ENCODE results near the gene MPDU1. TPM values are rescaled to one million over a fixed set of nuclear protein-coding genes. Genes with fewer than 3 reads are reported as not detected.
A peak's percentile ranks its signal among the peaks of the same experiment; 100 is the strongest.

MPDU1 gene
- total and polyA plus RNA-seq, 2 of the 13 experiments (the other 11 are each of a cell fraction or from before 2014, with no cell fraction given), result 112 to 167 TPM

GRCh38 chr17:7544911-7545310, 38.7 kb upstream of the MPDU1 start:
- Histone ChIP-seq H3K4me2 (ENCODE audit: low read depth, low read length) (no peak overlapping the region), H2AFZ (ENCODE audit: low read length) (no peak overlapping the region), H3K36me3 (replicated peaks in 1 of 2; ENCODE audit: control insufficient read depth in 1 of 2, insufficient read depth in 2 of 2, low read length in 2 of 2) (no peaks in the 10 kb centered on the region), H3K79me2 (ENCODE audit: insufficient read depth, low read length) (no peaks in the 10 kb centered on the region), H3K27me3 (ENCODE audit: control insufficient read depth in 1 of 2, insufficient read depth in 2 of 2, low read length in 2 of 2) (peaks cover 0 to 10% of the 10 kb centered on the region in 2 experiments; a peak in 4 of 5 replicates), H3K9ac (ENCODE audit: insufficient read depth, low read depth, low read length) (no peak overlapping the region), H3K9me3 (ENCODE audit: low read length) (no peaks in the 10 kb centered on the region), H3K4me1 (ENCODE audit: insufficient read depth, low read length) (peaks cover 64% of the 10 kb centered on the region), H4K20me1 (ENCODE audit: insufficient read depth, low read length) (no peaks in the 10 kb centered on the region), H3K4me3 (replicated peaks in 1 of 3; ENCODE audit: insufficient read depth in 1 of 3, low read depth in 2 of 3, low read length in 3 of 3) (no peak overlapping the region), H3K27ac (ENCODE audit: extremely low read length, insufficient read depth, low read length) (no peak overlapping the region)
- FAIRE-seq, result no peak
- BruUV-seq (replicated peaks), result no TSS peak
- in situ Hi-C loops (cut with HindIII; ENCODE audit: extremely low pct_ligation_motif_present, low pct_unique_long_range_greater_than_20kb) (no loop called here), intact Hi-C loops (cut with micrococcal nuclease; ENCODE audit: unreplicated experiment) (no loop called here)
- CTCF ChIA-PET (ENCODE audit: low intra/inter-chr PET ratio, low total read pairs), result interaction anchor here (1.3 kb wide), 1 partner anchor 15 kb away, joined by 3 read pairs; no protein-coding TSS in a partner anchor
- TF ChIP-seq NR2F1 (CRISPR knock-in tag; IDR thresholded peaks at IDR 0.05) (no peak), ZBTB34 (CRISPR knock-in tag; IDR thresholded peaks at IDR 0.05) (no peak), PITX1 (CRISPR knock-in tag; IDR thresholded peaks at IDR 0.05) (no peak), ZNF430 (CRISPR knock-in tag; IDR thresholded peaks at IDR 0.05) (no peak), TEAD2 (CRISPR knock-in tag; IDR thresholded peaks at IDR 0.05) (no peak)
- no peak for ATAC-seq
- POLR2A ChIA-PET, result no interaction called here
- DNase-seq (ENCODE audit: low spot score), result no peak
- WGBS (ENCODE audit: low lambda C conversion rate), result 44% methylated on average over 6 of the region's 6 CpGs

- Histone ChIP-seq H3K27me3 (ENCODE audit: control insufficient read depth in 1 of 2, insufficient read depth in 2 of 2, low read length in 2 of 2) (peaks cover 0 to 3% of the 10 kb centered on the region in 2 experiments; a peak in 3 of 5 replicates), H3K4me1 (ENCODE audit: insufficient read depth, low read length) (peaks cover 61% of the 10 kb centered on the region), H3K27ac (ENCODE audit: extremely low read length, insufficient read depth, low read length) (no peak within 1 kb of the TSS), H4K20me1 (ENCODE audit: insufficient read depth, low read length) (no peaks in the 10 kb centered on the region), H3K9me3 (ENCODE audit: low read length) (no peaks in the 10 kb centered on the region), H3K4me3 (replicated peaks in 1 of 3; ENCODE audit: insufficient read depth in 1 of 3, low read depth in 2 of 3, low read length in 3 of 3) (peak within 1 kb of the TSS; percentile 55 to 70 (median 65)), H3K36me3 (replicated peaks in 1 of 2; ENCODE audit: control insufficient read depth in 1 of 2, insufficient read depth in 2 of 2, low read length in 2 of 2) (no peaks in the 10 kb centered on the region), H3K4me2 (ENCODE audit: low read depth, low read length) (peak within 1 kb of the TSS; percentile 65), H2AFZ (ENCODE audit: low read length) (peak within 1 kb of the TSS; percentile 17), H3K9ac (ENCODE audit: insufficient read depth, low read depth, low read length) (peak within 1 kb of the TSS; percentile 23), H3K79me2 (ENCODE audit: insufficient read depth, low read length) (no peaks in the 10 kb centered on the region)
- in situ Hi-C loops (cut with HindIII; ENCODE audit: extremely low pct_ligation_motif_present, low pct_unique_long_range_greater_than_20kb) (no loop called here), intact Hi-C loops (cut with micrococcal nuclease; ENCODE audit: unreplicated experiment) (no loop called here)
- no peak for DNase-seq (ENCODE audit: low spot score)
- no TSS peak for BruUV-seq (replicated peaks)
- peak; percentile 75 for ATAC-seq
- WGBS (ENCODE audit: low lambda C conversion rate), result 17% methylated on average over 16 of the region's 65 CpGs
- ChIA-PET CTCF (ENCODE audit: low intra/inter-chr PET ratio, low total read pairs) (no interaction called here), POLR2A (interaction anchor here (0.8 to 3.9 kb wide), 4 partner anchors 9 to 198 kb away, joined by 3 to 18 read pairs (median 6); partner anchors contain the start of gene TNFSF13)
- no peak for FAIRE-seq
- TF ChIP-seq, protein P1, sequence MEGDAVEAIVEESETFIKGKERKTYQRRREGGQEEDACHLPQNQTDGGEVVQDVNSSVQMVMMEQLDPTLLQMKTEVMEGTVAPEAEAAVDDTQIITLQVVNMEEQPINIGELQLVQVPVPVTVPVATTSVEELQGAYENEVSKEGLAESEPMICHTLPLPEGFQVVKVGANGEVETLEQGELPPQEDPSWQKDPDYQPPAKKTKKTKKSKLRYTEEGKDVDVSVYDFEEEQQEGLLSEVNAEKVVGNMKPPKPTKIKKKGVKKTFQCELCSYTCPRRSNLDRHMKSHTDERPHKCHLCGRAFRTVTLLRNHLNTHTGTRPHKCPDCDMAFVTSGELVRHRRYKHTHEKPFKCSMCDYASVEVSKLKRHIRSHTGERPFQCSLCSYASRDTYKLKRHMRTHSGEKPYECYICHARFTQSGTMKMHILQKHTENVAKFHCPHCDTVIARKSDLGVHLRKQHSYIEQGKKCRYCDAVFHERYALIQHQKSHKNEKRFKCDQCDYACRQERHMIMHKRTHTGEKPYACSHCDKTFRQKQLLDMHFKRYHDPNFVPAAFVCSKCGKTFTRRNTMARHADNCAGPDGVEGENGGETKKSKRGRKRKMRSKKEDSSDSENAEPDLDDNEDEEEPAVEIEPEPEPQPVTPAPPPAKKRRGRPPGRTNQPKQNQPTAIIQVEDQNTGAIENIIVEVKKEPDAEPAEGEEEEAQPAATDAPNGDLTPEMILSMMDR (CRISPR knock-in tag; IDR thresholded peaks at IDR 0.05), result peak; percentile 15; the same call in 1 of the 2 replicates
- TF ChIP-seq, protein P2, sequence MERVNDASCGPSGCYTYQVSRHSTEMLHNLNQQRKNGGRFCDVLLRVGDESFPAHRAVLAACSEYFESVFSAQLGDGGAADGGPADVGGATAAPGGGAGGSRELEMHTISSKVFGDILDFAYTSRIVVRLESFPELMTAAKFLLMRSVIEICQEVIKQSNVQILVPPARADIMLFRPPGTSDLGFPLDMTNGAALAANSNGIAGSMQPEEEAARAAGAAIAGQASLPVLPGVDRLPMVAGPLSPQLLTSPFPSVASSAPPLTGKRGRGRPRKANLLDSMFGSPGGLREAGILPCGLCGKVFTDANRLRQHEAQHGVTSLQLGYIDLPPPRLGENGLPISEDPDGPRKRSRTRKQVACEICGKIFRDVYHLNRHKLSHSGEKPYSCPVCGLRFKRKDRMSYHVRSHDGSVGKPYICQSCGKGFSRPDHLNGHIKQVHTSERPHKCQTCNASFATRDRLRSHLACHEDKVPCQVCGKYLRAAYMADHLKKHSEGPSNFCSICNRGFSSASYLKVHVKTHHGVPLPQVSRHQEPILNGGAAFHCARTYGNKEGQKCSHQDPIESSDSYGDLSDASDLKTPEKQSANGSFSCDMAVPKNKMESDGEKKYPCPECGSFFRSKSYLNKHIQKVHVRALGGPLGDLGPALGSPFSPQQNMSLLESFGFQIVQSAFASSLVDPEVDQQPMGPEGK (CRISPR knock-in tag; IDR thresholded peaks at IDR 0.05), result peak; percentile 74
- TF ChIP-seq UBTF (CRISPR knock-in tag; IDR thresholded peaks at IDR 0.05), result peak; percentile 89
These were observed 34.9 kb upstream of the MPDU1 start, which contains the start of gene TNFSF12 for GRCh38 chr17:7548585-7549400. TSS of gene TNFSF12 (plus strand) at chr17:7549058. CDS start at chr17:7549154, 96 bp downstream.

Measured in HepG2 (cell line).